NCI-H748 treated with DMSO at 0.1 percent for 48 hours (cell line): ENCODE measurements around the gene MTRF1.
"Not testable (repeated sequence)": the region's sequence is repeated elsewhere in the genome, so short reads cannot be mapped to it uniquely, and the experiment has no call there.

Experiments used
- DNase-seq: peaks from one replicate; lab custom pipeline; 2025; lab: John Stamatoyannopoulos, UW

MTRF1 gene

DNA sequence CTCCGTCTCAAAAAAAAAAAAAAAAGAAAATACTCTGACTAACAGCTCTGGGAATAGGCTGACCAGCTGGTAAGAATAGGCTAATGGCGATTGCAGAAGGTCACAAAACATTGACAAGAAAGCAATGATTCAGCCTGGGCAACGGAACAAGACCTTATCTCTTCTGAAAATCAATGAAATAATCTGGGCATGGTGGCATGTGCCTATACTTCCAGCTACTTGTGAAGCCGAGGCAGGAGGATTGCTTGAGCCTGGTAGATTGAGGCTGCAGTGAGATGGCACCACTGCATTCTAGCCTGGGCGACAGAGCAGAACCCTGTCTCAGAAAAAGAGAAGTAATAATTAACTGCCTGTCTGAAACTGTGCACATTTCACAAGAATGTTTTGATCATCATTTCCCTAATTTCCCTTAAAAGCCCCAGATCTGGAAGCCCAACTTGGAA is 18.8 kb upstream of the MTRF1 start:
- no peak for DNase-seq

DNA sequence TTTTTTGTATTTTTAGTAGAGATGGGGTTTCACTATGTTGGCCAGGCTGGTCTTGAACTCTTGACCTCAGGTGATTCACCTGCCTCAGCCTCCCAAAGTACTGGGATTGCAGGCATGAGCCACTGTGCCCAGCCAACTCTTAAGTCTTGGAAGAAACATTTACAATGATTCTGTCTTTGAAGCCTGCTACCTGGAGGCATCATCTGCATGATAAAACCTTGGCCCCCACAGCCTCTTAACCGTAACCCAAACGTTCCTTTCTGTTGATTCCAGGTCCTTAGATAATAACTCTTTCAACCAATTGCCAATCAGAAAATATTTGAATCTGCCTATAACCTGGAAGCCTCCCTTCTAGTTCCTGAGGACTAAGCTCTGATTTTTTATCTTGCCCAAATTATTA is 15.8 kb upstream of the MTRF1 start:
- DNase-seq: not testable (repeated sequence)

DNA sequence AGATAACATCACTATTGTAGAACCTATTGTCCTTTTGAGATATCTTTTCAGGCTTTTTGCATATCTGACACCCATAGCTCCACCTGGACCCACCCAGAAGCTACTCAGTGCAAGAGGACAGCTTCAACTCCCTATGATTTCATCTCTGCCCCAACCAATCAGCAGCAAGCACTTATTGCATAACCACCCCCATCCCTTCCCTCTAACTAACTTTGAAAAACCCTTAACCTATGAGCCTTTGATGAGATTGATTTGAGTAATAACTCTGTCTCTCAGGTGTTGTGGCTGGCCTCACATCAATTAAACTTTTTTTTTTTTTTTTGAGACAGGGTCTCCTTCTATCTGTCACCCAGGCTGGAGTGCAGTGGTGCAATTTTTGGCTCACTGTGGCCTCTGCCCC is 13.4 kb upstream of the MTRF1 start:
- DNase-seq: no peak

DNA sequence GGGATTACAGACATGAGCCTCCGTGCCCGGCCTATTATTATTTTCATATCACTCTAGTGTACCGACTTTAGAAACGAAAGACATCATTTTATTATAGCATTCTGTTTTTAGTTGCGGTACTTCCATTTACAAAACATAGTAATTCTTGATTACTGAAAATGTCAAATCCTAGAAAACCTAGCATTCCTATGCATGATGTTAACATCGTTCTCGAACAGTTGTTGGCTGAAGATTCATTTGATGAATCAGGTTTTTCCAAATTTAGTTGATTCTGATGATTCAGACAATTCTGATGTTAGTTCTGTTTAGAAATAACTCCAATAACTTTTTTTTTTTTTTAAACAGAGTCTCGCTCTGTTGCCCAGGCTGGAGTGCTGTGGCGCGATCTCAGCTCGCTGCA is 11.5 kb upstream of the MTRF1 start:
- DNase-seq: no peak

DNA sequence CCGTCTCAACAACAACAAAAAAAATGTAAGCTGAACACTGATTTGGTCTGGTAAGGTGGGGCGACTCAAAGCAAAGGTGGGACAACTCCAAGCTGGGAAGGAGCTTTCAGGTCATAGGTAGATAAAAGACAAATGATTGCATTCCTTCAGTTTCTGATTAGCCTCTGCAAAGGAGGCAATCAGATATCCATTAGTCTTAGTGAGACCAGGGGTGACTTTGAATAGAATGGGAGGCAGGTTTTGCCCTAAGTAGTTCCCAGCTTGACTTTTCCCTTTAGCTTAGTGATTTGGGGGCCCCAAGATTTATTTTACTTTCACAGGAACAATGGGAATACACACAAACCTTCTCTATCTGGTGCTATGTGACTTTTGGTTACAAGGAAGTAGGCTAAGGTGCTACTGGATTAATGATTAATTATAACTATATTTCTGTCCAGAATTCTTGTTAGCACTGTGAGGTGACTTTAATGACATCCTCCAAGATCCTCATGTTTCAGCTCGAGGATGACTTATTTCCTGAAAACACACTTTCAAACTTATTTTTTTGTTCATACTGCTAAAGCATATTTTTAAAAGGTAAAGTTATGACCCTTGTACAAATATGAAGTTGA is 10.6 kb upstream of the MTRF1 start:
- no peak for DNase-seq

DNA sequence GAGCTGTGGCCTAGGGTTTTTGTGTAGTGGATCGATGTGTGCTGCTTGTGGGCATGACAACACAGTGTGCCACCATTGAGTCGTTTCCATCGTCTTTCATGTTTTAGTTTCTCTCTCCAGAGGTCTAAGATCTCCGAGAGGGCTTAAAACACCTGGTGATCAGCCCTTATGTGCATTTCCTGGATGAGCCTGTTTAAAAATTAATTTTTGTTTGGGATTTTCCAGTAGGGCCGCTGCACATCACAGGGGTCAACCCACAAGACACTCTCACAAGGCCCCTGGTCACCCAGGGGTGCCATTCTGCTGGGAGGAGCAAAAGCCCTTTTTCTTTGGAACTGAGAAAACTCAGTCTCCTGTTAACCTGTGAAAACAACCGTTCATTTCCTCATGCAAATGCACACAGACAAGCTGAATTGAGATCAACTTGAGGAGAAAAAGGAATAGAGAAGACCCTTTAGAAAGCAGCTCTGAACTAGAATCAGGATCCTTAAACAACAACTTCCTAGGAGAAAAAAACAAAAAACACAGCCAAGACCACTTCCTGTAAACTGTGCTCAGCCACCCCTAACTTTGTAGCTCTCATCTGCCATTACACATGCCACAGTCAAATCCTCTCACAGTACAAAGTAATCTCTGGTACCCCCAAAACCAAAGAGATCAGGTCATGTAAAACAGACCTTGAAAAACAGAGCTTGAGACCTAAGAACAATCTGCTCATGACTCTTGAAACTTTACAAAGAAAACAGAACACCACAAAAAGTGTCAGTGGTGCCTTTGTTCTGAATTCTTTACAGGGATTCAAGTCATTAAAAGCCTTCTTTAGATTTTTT is 8.3 kb upstream of the MTRF1 start:
- no peak for DNase-seq

DNA sequence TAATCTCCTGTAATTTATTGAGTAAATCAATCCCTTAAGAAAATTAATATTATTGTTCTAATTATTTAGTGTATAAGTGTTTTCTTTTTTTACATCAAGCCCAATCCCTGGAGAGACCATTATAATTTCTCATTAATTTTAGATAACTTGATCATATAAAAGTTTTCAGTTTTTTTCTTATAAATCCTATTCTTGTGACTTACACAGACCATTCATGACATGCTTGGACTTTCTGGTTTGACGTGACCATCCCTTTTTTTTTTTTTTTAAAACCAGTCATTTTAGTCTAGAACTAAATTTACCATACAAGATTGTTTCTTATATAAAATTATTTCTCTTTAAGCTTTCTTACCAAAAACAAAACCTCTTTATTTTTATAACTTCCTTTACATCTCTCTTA is 5.4 kb upstream of the MTRF1 start:
- no peak for DNase-seq

DNA sequence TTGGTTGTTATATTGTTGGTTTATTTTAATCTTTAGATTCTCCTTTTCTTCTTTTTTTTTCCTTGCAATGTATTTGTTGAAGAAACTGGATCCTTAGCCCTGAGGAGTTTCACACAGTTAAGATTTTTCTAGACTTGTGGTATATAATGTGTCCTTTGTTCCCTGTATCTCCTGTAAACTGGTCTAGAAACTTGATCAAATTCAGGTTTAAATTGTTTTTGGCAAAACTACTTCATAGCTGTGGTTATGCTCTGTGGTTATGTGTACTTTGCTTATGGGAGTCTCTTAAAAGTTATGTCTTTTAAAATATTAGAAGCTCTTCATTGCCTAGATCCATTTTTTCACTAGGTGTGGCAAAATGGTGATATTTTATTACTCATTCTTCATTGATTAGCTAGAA is 3.7 kb upstream of the MTRF1 start:
- no peak for DNase-seq

DNA sequence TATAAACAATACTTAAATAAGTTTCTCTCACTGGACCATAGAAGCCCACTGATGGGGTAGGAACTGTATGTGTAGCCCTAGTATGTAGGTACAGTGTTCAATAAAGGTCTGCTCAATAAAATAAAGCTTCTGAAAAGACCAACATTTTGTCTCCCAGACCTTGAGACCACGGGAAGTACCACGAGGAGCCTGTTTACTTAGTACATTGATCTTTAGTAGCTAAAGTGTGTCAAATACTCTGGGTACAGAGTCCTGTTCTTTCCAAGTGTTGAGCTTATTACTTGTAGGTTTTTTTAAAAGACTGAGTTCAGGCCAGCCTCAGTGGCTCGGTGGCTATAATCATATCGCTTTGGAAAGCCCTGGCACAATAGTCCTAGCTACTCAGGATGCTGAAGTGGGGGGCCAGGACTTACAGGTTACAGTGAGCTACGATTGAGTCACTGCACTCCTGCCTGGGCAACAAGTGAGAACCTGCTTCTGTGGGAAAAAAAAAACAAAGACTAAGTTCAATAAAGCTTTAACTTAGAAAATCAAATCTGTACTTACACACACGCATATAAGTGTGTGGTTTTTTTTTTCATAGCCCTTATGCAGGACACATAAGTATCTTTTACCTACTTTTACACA is 3.4 kb downstream of the MTRF1 start:
- no peak for DNase-seq

DNA sequence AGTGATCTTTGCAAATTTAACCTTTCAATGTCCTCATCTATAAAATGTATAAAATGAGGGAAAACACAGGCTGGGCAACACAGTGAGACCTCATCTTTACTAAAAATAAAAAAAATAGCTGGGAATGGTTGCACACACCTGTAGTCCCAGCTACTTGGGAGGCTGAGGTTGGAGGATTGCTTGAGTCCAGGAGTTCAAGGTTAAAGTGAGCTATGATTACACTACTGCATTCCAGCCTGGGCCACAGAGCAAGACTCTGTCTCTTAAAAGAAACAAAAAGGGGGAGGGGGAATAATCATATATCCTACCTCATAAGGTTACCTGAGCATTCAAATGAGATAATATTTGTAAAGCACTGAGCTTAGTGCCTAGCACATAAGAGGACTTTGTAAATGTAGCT is 5.8 kb downstream of the MTRF1 start:
- no peak for DNase-seq

DNA sequence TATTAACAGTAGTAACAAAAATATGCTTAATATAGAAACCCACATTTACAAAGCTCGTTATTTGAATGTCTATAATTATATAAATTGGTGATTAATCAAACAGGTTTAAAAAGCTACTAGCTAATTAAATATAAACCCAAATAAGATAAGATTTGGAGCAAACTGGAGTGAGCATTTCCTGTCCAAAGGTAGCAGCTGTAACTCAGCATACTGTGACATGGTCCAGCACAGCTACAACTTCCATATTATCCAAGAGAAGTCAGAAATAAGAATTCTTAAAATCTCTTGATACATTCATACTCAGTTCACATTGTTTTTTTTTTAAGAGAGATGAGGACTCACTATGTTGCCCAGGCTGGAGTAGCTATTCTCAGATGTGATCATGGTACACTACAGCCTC is 8.5 kb downstream of the MTRF1 start:
- no peak for DNase-seq

DNA sequence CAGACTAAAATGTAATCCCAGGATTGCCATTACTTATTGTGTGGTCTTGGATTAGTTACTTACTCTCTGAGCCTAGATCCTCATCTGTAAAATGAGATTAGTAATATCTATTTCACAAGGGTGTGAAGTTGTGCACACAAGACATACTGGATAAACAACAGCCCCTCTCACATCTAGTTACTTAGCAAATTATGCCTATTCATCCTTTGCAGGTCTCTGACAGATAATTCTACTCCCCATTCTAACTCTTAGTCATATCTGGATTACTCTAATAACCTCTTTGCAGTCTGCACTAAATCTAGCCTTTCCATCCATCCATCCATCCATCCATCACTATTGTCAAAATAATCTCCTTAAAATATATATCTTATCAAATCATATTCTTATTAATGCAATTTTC is 12.4 kb downstream of the MTRF1 start:
- no peak for DNase-seq

DNA sequence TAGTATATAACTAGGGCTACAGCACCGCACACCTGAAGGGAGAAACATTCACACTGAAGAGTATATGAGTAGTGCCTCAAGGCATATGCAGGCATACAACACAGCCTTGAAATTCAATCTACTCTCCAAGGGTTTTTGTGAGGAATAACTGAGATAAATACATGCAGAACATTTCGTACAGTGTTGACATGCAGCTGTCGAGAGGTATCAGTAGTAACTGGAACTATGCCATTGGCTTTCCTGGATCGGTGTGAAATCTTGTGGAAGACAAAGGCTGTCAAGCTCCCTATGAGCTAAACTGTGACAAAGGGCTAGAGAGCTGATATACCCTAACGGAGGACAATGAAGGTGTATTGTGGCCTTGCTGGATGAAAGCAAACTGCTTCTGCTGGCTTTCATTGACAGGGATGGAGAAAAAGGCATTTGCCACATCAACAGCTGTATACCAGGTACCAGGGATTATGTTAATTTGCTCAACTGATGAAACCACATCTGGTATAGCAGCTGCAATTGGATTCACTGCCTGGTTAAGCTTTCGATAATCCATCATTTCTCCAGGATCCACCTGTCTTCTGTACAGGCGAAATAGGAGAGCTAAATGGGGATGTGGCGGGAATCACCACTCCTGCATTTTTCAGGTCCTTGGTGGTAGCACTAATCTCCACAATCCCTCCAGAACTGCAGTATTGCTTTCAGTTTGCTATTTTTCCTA is 16.3 kb downstream of the MTRF1 start:
- no peak for DNase-seq

DNA sequence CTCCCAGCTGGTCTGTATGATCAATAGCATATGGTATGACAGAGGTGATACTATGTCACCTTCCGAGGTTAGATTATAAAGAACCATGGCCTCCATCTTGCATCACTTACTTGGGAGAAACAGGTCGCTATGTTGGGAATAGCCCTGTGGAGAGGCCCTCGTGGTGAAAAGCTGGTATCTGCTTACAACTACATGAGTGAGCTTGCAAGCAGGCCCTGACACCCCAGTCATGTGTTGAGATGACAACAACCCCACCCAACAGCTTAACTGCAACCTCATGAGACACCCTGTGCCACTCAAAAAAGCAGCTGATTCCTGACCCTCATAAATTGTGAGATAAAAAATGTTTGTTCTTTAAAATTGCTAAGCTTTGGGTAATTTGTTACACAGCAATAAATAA is 18.8 kb downstream of the MTRF1 start:
- DNase-seq: no peak

DNA sequence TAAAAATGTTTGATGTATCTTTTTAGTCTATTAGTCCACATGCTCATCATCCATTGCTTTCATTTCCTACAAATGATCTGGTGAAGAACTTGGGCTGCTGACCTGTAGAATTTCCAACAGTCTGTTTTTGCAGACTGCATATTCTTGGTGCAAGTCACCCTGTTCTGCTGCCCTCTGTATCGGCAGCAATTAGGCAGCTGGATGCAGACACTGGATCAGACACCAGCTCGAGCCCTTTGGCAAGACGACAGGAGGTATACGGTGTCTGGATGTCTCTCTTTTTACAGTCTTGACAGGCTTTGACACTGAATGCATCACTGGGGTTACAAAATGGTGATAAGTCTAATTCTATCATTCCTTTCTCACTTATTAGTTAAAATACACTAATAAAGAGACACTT is 21.8 kb downstream of the MTRF1 start:
- no peak for DNase-seq

DNA sequence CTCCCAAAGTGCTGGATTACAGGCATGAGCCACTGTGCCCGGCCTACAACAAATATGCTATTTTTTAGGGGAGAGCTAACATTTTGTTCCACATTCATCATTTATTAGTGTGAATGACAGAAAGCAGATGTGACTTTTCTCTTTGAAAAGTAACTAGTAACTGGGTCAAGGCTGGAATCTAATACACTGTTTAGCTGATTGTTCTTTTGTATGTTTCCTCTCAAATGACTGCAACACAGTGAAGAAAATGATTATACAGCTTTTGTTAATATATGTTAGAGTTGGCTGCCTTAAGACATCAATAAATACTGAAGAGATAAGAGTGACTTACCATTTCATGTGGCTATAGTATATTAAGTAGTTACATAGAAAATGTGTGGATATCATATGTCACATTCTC is 27.0 kb downstream of the MTRF1 start:
- no peak for DNase-seq

DNA sequence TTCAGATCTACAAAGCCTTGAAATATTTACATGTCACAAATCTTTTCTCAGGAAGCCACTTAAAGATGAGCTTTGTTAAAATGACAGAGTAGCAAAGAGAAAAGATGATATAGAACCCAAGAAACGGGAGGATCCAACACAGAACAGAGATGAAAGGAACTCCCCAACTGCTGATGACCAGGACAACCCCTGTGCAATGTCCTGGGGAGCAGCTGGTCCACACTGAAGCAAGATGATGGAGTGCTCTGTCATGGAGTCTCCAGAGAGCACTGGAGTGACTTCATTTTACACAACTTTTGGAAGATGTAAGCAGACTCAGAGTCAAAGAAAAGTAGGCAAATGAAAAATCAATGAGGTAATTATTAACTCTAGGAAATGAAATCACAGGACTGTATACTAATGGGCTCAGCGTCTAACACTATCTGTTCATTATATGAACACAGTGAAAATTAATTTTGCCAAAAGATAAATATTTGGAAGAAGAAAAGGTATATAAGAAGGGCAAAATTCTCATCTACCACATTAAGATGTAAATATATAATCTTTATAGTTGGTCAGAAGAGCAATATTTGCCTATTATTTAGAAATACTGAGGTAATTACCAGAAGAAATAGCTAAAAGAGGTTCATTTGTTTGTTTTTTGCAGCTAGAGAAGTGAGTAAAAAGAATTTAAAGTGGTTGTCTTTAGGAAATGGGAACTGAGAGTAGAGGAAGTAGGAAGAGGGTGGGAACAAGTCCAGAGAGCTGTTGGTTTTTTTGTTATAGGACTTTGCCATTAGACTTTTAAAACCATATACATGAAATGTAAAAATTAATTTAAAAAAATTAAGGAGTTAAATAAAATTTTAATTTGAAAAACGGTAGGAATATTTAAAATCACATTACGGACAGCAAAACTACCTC is 30.5 kb downstream of the MTRF1 start:
- no peak for DNase-seq

DNA sequence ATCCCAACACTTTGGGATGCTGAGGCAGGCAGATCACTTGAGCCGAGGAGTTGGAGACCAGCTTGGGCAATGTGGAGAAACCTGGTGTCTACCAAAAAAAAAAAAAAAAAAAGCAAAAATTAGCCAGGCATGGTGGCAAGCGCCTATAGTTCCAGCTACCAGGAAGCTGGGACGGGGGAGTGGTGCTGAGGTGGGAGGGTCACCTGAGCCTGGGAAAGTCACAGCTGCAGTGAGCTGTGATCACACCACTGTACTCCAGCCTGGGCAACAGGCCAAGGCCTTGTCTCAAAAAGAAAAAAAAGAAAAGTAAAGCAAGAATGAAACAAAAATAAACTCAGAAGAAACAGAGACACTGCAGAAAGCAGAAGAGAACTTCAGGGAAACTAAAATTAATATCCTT is 31.6 kb downstream of the MTRF1 start:
- no peak for DNase-seq

DNA sequence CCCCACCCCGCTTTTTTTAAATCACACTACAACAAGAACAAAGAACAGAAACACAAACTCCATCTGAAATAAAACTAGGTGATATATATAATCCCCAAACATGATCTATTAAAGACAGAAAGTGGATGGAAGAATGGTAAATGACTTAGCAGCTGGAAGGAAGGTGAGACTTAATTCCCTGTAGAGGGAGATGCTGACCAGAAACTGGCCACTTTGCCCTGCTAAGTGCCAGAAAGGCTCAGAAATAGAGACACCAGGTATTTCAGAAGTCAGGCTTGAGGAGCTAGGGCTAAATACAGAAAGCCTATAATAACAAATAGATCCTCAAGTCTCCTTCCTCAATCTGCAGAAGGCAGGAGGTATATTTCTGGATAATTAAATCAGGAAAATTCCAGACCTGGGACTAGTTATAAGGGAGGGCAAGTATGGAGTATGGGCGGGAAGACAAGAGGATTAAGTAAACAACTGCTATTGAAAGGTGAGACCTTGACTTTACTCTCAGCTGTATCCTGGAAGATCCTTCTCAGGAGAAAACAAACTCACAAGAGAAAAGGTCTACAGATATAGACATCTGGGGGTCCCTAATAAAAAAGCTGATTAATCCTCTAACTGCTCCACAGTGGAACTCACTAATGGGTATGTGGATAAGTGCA is 32.2 kb downstream of the MTRF1 start:
- DNase-seq: no peak

DNA sequence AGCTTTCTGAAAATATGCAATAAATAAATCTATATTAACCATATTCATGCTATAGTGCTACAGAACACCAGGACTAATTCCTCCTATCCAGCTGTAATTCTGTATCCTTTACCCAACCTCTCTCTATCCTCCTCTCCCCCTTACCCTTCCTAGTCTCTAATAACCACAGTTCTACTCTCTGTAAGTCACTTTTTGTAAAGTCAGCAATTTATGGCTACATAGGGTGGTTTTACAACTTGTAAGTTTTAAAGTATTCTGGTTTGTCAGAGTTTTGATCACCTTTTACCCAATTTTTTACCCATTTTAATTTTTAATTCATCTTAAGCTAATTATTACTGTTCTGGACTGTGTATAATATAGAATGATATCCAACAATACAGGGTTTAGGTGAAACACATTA is 34.0 kb downstream of the MTRF1 start:
- no peak for DNase-seq
